Choroid plexus epithelial cell (primary cell): ENCODE data around the gene RNF182.

Experiments used
- DNase-seq: peaks from one replicate; pipeline ENCODE4 v3.0.0-alpha.2; 2010; ENCODE audit warnings: low read depth
- H3K4me3 ChIP-seq: 2 replicates; pipeline ENCODE4 v1.5.1; 2011; ENCODE audit warnings: low read depth, mild to moderate bottlenecking, control low read depth, low read length, moderate library complexity
- TF ChIP-seq, protein P1 (sequence below): conservative IDR thresholded peaks from 2 replicates; pipeline ENCODE4 v1.5.1; 2011; ENCODE audit warnings: low read depth, mild to moderate bottlenecking, control low read depth, inconsistent platforms, low read length, moderate library complexity

Gene RNF182

DNA sequence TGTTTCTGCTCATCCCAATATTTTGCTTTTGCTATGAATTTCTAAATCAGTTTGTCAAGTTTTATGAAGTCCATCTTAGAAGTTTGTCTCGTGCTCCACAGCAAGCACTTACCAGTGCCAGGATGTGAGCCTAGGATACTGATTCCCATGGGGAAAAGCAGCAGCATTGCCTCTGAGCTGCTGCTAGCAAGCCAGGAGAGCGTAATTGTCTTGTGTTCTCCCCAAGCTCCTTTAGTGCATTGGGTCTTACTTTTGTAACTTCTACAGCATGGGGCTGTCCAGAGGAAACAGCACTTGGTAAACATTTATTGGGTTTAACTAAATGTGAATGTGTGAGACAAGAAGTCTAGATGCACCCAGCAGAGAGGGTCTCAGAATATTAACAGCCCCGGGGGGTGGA is 76.1 kb downstream of the RNF182 start:
- peak; percentile 24 for DNase-seq
- TF ChIP-seq, protein P1, sequence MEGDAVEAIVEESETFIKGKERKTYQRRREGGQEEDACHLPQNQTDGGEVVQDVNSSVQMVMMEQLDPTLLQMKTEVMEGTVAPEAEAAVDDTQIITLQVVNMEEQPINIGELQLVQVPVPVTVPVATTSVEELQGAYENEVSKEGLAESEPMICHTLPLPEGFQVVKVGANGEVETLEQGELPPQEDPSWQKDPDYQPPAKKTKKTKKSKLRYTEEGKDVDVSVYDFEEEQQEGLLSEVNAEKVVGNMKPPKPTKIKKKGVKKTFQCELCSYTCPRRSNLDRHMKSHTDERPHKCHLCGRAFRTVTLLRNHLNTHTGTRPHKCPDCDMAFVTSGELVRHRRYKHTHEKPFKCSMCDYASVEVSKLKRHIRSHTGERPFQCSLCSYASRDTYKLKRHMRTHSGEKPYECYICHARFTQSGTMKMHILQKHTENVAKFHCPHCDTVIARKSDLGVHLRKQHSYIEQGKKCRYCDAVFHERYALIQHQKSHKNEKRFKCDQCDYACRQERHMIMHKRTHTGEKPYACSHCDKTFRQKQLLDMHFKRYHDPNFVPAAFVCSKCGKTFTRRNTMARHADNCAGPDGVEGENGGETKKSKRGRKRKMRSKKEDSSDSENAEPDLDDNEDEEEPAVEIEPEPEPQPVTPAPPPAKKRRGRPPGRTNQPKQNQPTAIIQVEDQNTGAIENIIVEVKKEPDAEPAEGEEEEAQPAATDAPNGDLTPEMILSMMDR = no peak
- H3K4me3 ChIP-seq = no peak overlapping the region

DNA sequence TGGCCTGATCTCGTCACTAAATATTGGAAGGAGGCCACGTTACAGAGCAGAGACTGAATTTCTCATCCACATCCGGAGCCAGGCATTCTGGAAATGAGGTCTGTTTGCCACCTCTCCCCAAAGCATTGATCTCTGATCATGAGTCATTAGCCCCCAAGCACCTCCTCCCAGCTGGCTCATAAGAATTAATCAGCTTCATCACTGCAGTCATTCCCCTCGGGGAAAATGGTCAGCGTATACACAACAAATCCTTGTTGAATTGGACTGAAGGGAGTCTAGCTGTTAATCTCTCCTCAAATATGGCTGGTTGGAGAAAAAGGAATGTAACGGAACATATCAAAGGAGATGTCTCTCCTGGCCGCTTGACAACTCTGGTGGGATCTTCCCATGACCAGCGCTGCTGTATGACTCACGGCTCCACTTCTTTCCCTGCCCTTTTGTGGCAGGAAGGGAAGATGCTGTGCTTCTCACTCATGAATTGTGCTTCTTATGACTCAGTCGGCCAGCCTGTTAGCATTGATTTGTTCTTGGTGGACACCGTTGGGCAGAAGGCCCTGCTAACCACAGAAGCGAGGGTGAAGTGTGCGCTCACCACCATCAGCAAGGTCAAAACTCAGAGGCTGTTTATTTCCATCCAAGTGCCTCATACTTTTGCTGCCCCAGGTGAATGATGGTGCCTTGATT is 76.7 kb downstream of the RNF182 start:
- TF ChIP-seq, protein P1 = no peak
- H3K4me3 ChIP-seq = no peak overlapping the region
- peak; percentile 95 for DNase-seq

DNA sequence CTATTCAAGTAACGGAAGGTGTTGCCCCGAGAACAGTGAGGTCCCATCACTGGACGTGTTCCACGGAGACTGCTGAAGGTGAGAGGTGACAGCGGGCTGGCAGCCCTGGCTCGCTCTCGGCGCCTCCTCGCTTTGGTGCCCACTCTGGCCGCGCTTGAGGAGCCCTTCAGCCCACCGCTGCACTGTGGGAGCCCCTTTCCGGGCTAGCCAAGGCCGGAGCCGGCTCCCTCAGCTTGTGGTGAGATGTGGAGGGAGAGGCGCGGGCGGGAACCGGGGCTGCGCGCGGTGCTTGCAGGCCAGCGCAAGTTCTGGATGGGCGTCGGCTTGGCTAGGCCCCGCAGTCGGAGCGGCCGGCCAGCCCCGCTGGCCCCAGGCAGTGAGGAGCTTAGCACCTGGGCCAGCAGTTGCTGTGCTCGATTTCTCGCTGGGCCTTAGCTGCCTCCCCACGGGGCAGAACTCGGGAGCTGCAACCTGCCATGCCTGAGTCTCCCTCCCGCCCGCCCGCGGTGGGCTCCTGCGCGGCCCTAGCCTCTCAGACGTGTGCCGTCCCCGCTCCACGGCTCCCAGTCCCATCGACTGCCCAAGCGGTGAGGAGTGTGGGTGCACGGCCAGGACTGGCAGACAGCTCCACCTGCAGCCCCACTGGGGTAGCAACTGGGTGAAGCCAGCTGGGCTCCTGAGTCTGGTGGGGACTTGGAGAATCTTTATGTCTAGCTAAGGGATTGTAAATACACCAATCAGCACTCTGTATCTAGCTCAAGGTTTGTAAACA is 77.6 kb downstream of the RNF182 start:
- TF ChIP-seq, protein P1 = no peak
- H3K4me3 ChIP-seq = no peak overlapping the region
- DNase-seq = no peak

DNA sequence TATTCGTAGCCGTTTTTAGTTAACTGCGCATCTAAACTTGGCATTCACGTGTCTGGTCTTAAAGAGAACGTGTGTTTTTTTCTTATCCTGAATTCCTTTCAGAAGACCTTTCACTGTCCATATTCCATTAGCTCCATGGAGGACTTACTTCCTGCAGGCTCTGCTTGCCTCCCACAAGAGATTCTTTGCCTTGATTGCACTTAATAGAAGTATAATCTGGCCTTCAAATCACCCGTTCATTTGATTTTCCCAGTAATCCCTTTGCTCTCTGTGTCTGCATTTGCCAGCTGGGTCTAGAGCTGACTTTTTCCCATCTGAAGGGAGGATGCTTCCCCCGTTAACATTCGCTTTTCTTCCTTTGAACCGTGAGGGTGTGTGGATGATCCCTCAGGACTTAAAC is 79.5 kb downstream of the RNF182 start:
- TF ChIP-seq, protein P1 = no peak
- no peak for DNase-seq
- no peak overlapping the region for H3K4me3 ChIP-seq

DNA sequence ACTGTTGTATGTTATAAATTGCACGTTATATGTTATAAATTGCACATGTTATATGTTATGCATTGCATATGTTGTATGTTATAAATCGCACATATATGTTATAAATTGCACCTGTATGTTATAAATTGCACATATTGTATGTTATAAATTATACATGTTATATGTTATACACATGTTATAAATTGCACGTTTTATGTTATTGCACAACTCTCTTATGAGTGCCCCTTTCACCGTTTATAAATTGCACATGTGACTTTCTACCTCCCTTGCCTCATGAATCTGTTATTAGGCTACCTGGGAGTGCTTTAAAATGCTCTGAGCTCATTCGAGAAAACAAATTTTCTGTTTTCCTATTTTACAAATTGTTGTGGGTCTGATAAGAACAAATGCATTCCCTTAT is 84.1 kb downstream of the RNF182 start:
- no peak overlapping the region for H3K4me3 ChIP-seq
- TF ChIP-seq, protein P1 = no peak
- DNase-seq = no peak

DNA sequence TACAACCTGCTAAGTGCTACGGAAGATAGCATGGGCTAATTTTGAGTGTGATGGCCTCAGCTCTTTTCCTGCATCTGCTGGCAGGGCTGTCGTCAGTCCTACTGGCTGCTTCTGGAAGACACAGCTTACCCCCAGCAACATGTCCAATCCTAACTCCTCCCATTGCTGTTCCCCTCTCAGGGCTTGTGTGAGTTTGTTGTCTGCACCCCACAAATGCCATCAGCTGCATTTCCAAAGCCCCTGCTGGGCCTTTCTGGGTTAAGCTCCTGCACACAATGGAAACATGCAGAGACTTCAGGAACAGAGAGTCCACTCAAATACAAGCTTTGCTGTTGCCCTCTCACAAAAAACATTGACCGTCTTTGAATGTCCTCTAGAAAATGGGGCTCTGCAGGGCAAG is 84.7 kb downstream of the RNF182 start:
- no peak for DNase-seq
- TF ChIP-seq, protein P1 = no peak

More for the DNA sequence above, 84.7 kb downstream of the RNF182 start:
- H3K4me3 ChIP-seq = no peak overlapping the region
